Heart left ventricle (tissue), 13 donors: Measurements from ENCODE around the gene SOBP.

Source experiments
- POLR2A ChIP-seq, 2 donors: fragments of 450-650 bp; IDR thresholded peaks; one replicate each; pipeline ENCODE4 v1.6.1; 2017; ENCODE audit warnings: antibody characterized with exemption in 2 of 2, mild to moderate bottlenecking in 2 of 2, moderate library complexity in 2 of 2
- TF ChIP-seq, protein P1 (sequence below), 12 donors: fragments of 200-600 bp; sonication (generic) in 4 of 12; IDR thresholded peaks; one replicate each; pipeline versions ENCODE4 v1.5.0 to v1.8.0; 2018 to 2022; ENCODE audit warnings: antibody characterized with exemption in 12 of 12, mild to moderate bottlenecking in 5 of 12
- donor health status: ischemic (EF 13 %, LVEDD 7.1; RV severe dilation, severe dysfunction).
- donor health status: DM: no; HTN: yes; CAD: no.
- donor health status: DM: no; HTN: no; CAD: no.
- donor health status: ischemic (EF 25% LVEDD 6.9; RV normal size, moderate dysfunction).
- donor health status: ischemic (EF 25% LVEDD 5.7; RV mildly dilated, moderate dysfunction).
- donor health status: ischemic (EF 35%, LVEDD 5.7; RV mildly dilated, moderate dysfunction).
- donor health status: nonischemic (EF 11% LVEDD 7.7; RV severe dilation, severe dysfunction).
- donor health status: DM: yes; HTN: yes; CAD: no.
- donor health status: PGD.
- donor health status: ischemic (EF 29% LVEDD 5.4; RV normal size, mild dysfunction).
- donor health status: nonischemic (EF 23%, LVEDD 6.1; RV moderate dilation, normal function).

- TF ChIP-seq, protein P1, sequence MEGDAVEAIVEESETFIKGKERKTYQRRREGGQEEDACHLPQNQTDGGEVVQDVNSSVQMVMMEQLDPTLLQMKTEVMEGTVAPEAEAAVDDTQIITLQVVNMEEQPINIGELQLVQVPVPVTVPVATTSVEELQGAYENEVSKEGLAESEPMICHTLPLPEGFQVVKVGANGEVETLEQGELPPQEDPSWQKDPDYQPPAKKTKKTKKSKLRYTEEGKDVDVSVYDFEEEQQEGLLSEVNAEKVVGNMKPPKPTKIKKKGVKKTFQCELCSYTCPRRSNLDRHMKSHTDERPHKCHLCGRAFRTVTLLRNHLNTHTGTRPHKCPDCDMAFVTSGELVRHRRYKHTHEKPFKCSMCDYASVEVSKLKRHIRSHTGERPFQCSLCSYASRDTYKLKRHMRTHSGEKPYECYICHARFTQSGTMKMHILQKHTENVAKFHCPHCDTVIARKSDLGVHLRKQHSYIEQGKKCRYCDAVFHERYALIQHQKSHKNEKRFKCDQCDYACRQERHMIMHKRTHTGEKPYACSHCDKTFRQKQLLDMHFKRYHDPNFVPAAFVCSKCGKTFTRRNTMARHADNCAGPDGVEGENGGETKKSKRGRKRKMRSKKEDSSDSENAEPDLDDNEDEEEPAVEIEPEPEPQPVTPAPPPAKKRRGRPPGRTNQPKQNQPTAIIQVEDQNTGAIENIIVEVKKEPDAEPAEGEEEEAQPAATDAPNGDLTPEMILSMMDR (IDR thresholded peaks at IDR 0.05) = no peak
- TF ChIP-seq POLR2A (IDR thresholded peaks at IDR 0.05) = no peak
Observed at GRCh38 chr6:107699697-107700325, 209.9 kb downstream of the SOBP start.
